Neutrophil (primary cell): Measurements from ENCODE around the gene TRMU.

Experiments used
- H3K27ac ChIP-seq: fragments of 200-600 bp; sonication (generic); 2 replicates; pipeline ENCODE4 v1.5.1; 2016; ENCODE audit warnings: mild to moderate bottlenecking, moderate library complexity
- H3K27me3 ChIP-seq: fragments of 200-600 bp; sonication (generic); 2 replicates; pipeline ENCODE4 v1.6.0; 2016; ENCODE audit warnings: mild to moderate bottlenecking
- H3K36me3 ChIP-seq: fragments of 200-600 bp; sonication (generic); 2 replicates; pipeline ENCODE4 v1.5.1; 2017
- H3K4me1 ChIP-seq, 2 experiments: fragments of 200-600 bp in 1 of 2; sonication (generic) in 1 of 2; 1 replicate in 1 of 2; 2 replicates in 1 of 2; pipeline versions ENCODE4 v1.5.1 to v1.6.1; 2013 to 2016; ENCODE audit warnings: low read depth in 1 of 2, low read length in 1 of 2, mild to moderate bottlenecking in 1 of 2, moderate library complexity in 1 of 2; ENCODE audit not compliant: control insufficient read depth in 1 of 2, insufficient read depth in 1 of 2
- H3K4me3 ChIP-seq, 2 experiments: fragments of 200-600 bp in 1 of 2; sonication (generic) in 1 of 2; 1 replicate in 1 of 2; 2 replicates in 1 of 2; pipeline ENCODE4 v1.5.1; 2013 to 2016; ENCODE audit warnings: low read depth in 1 of 2, low read length in 1 of 2, mild to moderate bottlenecking in 1 of 2, moderate library complexity in 1 of 2
- H3K9me3 ChIP-seq: fragments of 200-600 bp; sonication (generic); 2 replicates; pipeline ENCODE4 v1.5.1; 2016
- CTCF ChIP-seq: fragments of 200-600 bp; sonication (generic); IDR thresholded peaks from 2 replicates; pipeline ENCODE4 v1.5.1; 2016; ENCODE audit warnings: antibody characterized with exemption

TRMU gene

GRCh38 chr22:46355369-46355995 is 20.0 kb downstream of the TRMU start:
- H3K27me3 ChIP-seq = no peaks in the 10 kb centered on the region
- no peaks in the 10 kb centered on the region for H3K4me1 ChIP-seq
- no peak overlapping the region for H3K4me3 ChIP-seq
- H3K36me3 ChIP-seq = peaks cover 82% of the 10 kb centered on the region
- peak; percentile 22 for TF ChIP-seq CTCF
- H3K27ac ChIP-seq = no peak overlapping the region
- H3K9me3 ChIP-seq = no peaks in the 10 kb centered on the region

GRCh38 chr22:46355996-46356471 is 20.5 kb downstream of the TRMU start:
- Histone ChIP-seq H3K9me3 (no peaks in the 10 kb centered on the region), H3K27ac (no peak overlapping the region), H3K4me3 (no peak overlapping the region), H3K27me3 (no peaks in the 10 kb centered on the region), H3K4me1 (no peaks in the 10 kb centered on the region), H3K36me3 (peaks cover 77% of the 10 kb centered on the region)
- TF ChIP-seq CTCF = no peak

GRCh38 chr22:46356496-46357480 is 21.3 kb downstream of the TRMU start:
- H3K4me3 ChIP-seq = no peak overlapping the region
- no peak for TF ChIP-seq CTCF
- no peaks in the 10 kb centered on the region for H3K9me3 ChIP-seq
- no peaks in the 10 kb centered on the region for H3K27me3 ChIP-seq
- H3K27ac ChIP-seq = no peak overlapping the region
- peaks cover 69% of the 10 kb centered on the region for H3K36me3 ChIP-seq
- no peaks in the 10 kb centered on the region for H3K4me1 ChIP-seq

- H3K27me3 ChIP-seq = no peaks in the 10 kb centered on the region
- H3K27ac ChIP-seq = no peak overlapping the region
- H3K4me3 ChIP-seq = no peak overlapping the region
- H3K9me3 ChIP-seq = no peaks in the 10 kb centered on the region
- no peaks in the 10 kb centered on the region for H3K4me1 ChIP-seq
- no peak for TF ChIP-seq CTCF
- peaks cover 58% of the 10 kb centered on the region for H3K36me3 ChIP-seq
Observed at GRCh38 chr22:46357711-46358520, 22.4 kb downstream of the TRMU start.

GRCh38 chr22:46358766-46359165 is 23.3 kb downstream of the TRMU start:
- Histone ChIP-seq H3K4me1 (no peaks in the 10 kb centered on the region), H3K27ac (no peak overlapping the region), H3K9me3 (no peaks in the 10 kb centered on the region), H3K36me3 (peaks cover 49% of the 10 kb centered on the region), H3K4me3 (no peak overlapping the region), H3K27me3 (no peaks in the 10 kb centered on the region)
- no peak for TF ChIP-seq CTCF
